ENCODE data around the gene DYDC2. TPM values are rescaled to one million over a fixed set of nuclear protein-coding genes. Genes with fewer than 3 reads are reported as not detected.
A peak's percentile ranks its signal among the peaks of the same experiment; 100 is the strongest.

The DYDC2 gene
- total RNA-seq, 2 experiments from 2014 or later, result not detected

DNA sequence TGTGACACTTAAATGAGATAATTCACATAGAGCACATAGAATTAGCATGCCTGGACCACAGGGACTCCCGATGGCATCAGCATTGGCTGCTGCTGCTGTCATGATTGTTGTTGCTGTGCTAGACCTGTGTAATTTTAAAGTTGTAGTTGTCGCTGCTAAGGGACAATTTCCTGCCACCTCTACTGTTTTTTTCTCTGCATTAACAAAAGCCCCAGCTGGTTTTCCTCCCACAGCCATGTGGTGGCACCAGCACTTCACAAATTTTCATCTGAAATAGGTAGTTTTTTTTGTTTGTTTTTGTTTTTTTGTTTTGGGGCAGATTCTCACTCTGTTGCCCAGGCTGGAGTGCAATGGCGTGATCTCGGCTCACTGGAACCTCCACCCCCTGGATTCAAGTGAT, 26.4 kb downstream of the DYDC2 start:
- Histone ChIP-seq H4K20me1 (ENCODE audit: insufficient read depth, low read length) (no peaks in the 10 kb centered on the region), H3K79me2 (ENCODE audit: insufficient read depth, low read depth, low read length) (no peaks in the 10 kb centered on the region), H2AFZ (ENCODE audit: low read length) (0 out of 2 replicates have a peak overlapping the region, but pooled peaks have one; percentile 1), H3K4me2 (ENCODE audit: low read length) (no peak overlapping the region), H3K27ac (ENCODE audit: low read depth, low read length, poor library complexity, severe bottlenecking) (no peak overlapping the region), H3K4me3 (ENCODE audit: low read depth, low read length, poor library complexity, severe bottlenecking) (no peak overlapping the region), H3K9me3 (ENCODE audit: low read length) (no peaks in the 10 kb centered on the region), H3K4me1 (ENCODE audit: insufficient read depth, low read length, poor library complexity, severe bottlenecking) (no peaks in the 10 kb centered on the region), H3K9me2 (ENCODE audit: insufficient read depth, low read length) (no peaks in the 10 kb centered on the region), H3K36me3 (ENCODE audit: insufficient read depth, low read length) (no peaks in the 10 kb centered on the region)
- BruUV-seq (replicated peaks), result no TSS peak
- ChIA-PET POLR2A (interaction anchor here (0.6 to 1.0 kb wide), 2 partner anchors 158 to 1697 kb away, joined by 3 read pairs; no protein-coding TSS in a partner anchor), CTCF (ENCODE audit: unreplicated experiment) (no interaction called here)
- no peak for TF ChIP-seq EZH2phosphoT487 (IDR thresholded peaks at IDR 0.05; ENCODE audit: borderline replicate concordance, low read depth, low read length)
- TF ChIP-seq, protein P1, sequence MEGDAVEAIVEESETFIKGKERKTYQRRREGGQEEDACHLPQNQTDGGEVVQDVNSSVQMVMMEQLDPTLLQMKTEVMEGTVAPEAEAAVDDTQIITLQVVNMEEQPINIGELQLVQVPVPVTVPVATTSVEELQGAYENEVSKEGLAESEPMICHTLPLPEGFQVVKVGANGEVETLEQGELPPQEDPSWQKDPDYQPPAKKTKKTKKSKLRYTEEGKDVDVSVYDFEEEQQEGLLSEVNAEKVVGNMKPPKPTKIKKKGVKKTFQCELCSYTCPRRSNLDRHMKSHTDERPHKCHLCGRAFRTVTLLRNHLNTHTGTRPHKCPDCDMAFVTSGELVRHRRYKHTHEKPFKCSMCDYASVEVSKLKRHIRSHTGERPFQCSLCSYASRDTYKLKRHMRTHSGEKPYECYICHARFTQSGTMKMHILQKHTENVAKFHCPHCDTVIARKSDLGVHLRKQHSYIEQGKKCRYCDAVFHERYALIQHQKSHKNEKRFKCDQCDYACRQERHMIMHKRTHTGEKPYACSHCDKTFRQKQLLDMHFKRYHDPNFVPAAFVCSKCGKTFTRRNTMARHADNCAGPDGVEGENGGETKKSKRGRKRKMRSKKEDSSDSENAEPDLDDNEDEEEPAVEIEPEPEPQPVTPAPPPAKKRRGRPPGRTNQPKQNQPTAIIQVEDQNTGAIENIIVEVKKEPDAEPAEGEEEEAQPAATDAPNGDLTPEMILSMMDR (conservative IDR thresholded peaks at IDR 0.05; ENCODE audit: low read length), result peak; percentile 82
- peak; percentile 59 for DNase-seq (ENCODE audit: low spot score)
- intact Hi-C loops (cut with micrococcal nuclease; ENCODE audit: unreplicated experiment), result loop anchor here (1.0 to 5.0 kb wide), 3 partner anchors 60 to 539 kb away; no protein-coding TSS in a partner anchor

DNA sequence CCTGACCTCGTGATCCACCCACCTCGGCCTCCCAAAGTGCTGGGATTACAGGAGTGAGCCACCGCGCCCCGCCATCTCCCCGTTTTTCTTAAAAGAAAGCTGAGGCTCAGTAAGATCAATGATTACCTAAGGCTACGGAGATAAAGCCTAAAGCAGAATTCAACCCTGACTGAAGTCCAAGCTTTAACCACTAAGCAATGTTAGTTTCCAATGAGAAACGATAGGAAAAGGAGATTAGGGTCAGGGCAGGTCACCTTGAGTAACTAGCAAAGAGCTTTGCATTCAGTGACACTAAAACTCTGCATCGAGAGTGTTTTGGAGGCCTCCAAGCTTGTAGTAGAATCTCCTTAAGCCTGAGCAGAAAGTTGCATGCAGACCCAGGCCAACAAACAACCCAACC, 34.2 kb downstream of the DYDC2 start:
- Histone ChIP-seq H3K9me3 (ENCODE audit: low read length) (no peaks in the 10 kb centered on the region), H3K27ac (ENCODE audit: low read depth, low read length, poor library complexity, severe bottlenecking) (no peak overlapping the region), H3K36me3 (ENCODE audit: insufficient read depth, low read length) (no peaks in the 10 kb centered on the region), H3K9me2 (ENCODE audit: insufficient read depth, low read length) (no peaks in the 10 kb centered on the region), H3K79me2 (ENCODE audit: insufficient read depth, low read depth, low read length) (no peaks in the 10 kb centered on the region), H2AFZ (ENCODE audit: low read length) (no peak overlapping the region), H4K20me1 (ENCODE audit: insufficient read depth, low read length) (no peaks in the 10 kb centered on the region; the same call in 1 of the 2 replicates), H3K4me2 (ENCODE audit: low read length) (no peak overlapping the region), H3K4me3 (ENCODE audit: low read depth, low read length, poor library complexity, severe bottlenecking) (no peak overlapping the region), H3K4me1 (ENCODE audit: insufficient read depth, low read length, poor library complexity, severe bottlenecking) (no peaks in the 10 kb centered on the region)
- intact Hi-C loops (cut with micrococcal nuclease; ENCODE audit: unreplicated experiment), result no loop called here
- TF ChIP-seq, protein P1 (conservative IDR thresholded peaks at IDR 0.05; ENCODE audit: low read length), result no peak
- TF ChIP-seq EZH2phosphoT487 (IDR thresholded peaks at IDR 0.05; ENCODE audit: borderline replicate concordance, low read depth, low read length), result no peak
- BruUV-seq (replicated peaks), result no TSS peak
- ChIA-PET POLR2A (no interaction called here), CTCF (ENCODE audit: unreplicated experiment) (no interaction called here)
- no peak for DNase-seq (ENCODE audit: low spot score)

DNA sequence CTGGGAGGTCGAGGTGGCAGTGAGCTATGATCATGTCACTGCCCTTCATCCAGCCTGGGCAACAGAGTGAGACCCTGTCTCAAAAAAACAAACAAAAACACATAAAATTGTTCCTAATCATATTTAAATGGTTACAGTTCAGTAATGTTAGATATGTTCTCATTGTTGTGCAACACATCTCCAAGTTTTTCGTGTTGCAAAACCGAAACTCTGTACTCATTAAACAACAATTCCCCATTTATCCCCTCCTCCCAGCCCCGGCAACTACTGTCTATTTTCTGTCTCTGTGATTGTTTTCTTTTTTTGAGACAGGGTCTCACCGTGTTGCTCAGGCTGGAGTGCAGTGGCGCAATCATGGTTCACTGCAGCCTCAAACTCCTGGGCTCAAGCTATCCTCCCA, 35.7 kb downstream of the DYDC2 start:
- no TSS peak for BruUV-seq (replicated peaks)
- no peak for DNase-seq (ENCODE audit: low spot score)
- H3K9me3 ChIP-seq (ENCODE audit: low read length), result no peaks in the 10 kb centered on the region
- no peak for TF ChIP-seq EZH2phosphoT487 (IDR thresholded peaks at IDR 0.05; ENCODE audit: borderline replicate concordance, low read depth, low read length)
- TF ChIP-seq, protein P1 (conservative IDR thresholded peaks at IDR 0.05; ENCODE audit: low read length), result no peak
- POLR2A ChIA-PET, result no interaction called here
- no peaks in the 10 kb centered on the region for H3K36me3 ChIP-seq (ENCODE audit: insufficient read depth, low read length)
- no peaks in the 10 kb centered on the region for H3K9me2 ChIP-seq (ENCODE audit: insufficient read depth, low read length)
- no peak overlapping the region for H3K27ac ChIP-seq (ENCODE audit: low read depth, low read length, poor library complexity, severe bottlenecking)
- CTCF ChIA-PET (ENCODE audit: unreplicated experiment), result no interaction called here
- intact Hi-C loops (cut with micrococcal nuclease; ENCODE audit: unreplicated experiment), result no loop called here
- no peaks in the 10 kb centered on the region for H3K4me1 ChIP-seq (ENCODE audit: insufficient read depth, low read length, poor library complexity, severe bottlenecking)
- H2AFZ ChIP-seq (ENCODE audit: low read length), result no peak overlapping the region
- H3K4me2 ChIP-seq (ENCODE audit: low read length), result no peak overlapping the region
- H4K20me1 ChIP-seq (ENCODE audit: insufficient read depth, low read length), result no peaks in the 10 kb centered on the region; the same call in 1 of the 2 replicates
- H3K79me2 ChIP-seq (ENCODE audit: insufficient read depth, low read depth, low read length), result no peaks in the 10 kb centered on the region
- no peak overlapping the region for H3K4me3 ChIP-seq (ENCODE audit: low read depth, low read length, poor library complexity, severe bottlenecking)
